Measurements from ENCODE around the gene C21orf91. TPM values are rescaled to one million over a fixed set of nuclear protein-coding genes. Genes with fewer than 3 reads are reported as not detected.

The C21orf91 gene
- total RNA-seq, 1 experiment from 2014 or later: 30.5 TPM

GRCh38 chr21:17785403-17785788, 33.8 kb downstream of the C21orf91 start (continued):
- no peak for TF ChIP-seq MXD4 (CRISPR knock-in tag; IDR thresholded peaks at IDR 0.05; ENCODE audit: borderline replicate concordance)
- TF ChIP-seq NR2C2 (CRISPR knock-in tag; IDR thresholded peaks at IDR 0.05): no peak

GRCh38 chr21:17784604-17785402, 34.4 kb downstream of the C21orf91 start:
- DNase-seq (ENCODE audit: low spot score) (no peak), ATAC-seq (no peak)
- Mint-ChIP-seq H3K36me3 (peaks cover 40% of the 10 kb centered on the region), H3K27ac (peak overlapping the region; percentile 61), H3K4me3 (no peak overlapping the region), H3K9me3 (peaks cover 25% of the 10 kb centered on the region), H3K27me3 (ENCODE audit: low read depth) (no peaks in the 10 kb centered on the region), H3K4me1 (peaks cover 25% of the 10 kb centered on the region)
- CTCF ChIA-PET: no interaction called here
- TF ChIP-seq TP53 (CRISPR knock-in tag; IDR thresholded peaks at IDR 0.05) (no peak), ZNF281 (CRISPR knock-in tag; IDR thresholded peaks at IDR 0.05) (no peak), FOXJ3 (CRISPR knock-in tag; IDR thresholded peaks at IDR 0.05; ENCODE audit: borderline replicate concordance) (no peak)
- POLR2A ChIA-PET: no interaction called here

- H3K4me1 Mint-ChIP-seq: peaks cover 25% of the 10 kb centered on the region
- H3K4me3 Mint-ChIP-seq: no peak overlapping the region
- TF ChIP-seq GABPB1 (CRISPR knock-in tag; IDR thresholded peaks at IDR 0.05) (no peak), ZNF512 (CRISPR knock-in tag; IDR thresholded peaks at IDR 0.05; ENCODE audit: borderline replicate concordance) (no peak), ZNF396 (CRISPR knock-in tag; IDR thresholded peaks at IDR 0.05; ENCODE audit: borderline replicate concordance) (no peak), ATF3 (CRISPR knock-in tag; conservative IDR thresholded peaks at IDR 0.05) (no peak), ZNF671 (CRISPR knock-in tag; IDR thresholded peaks at IDR 0.05) (no peak), RORB (CRISPR knock-in tag; IDR thresholded peaks at IDR 0.05) (no peak), ELF4 (CRISPR knock-in tag; IDR thresholded peaks at IDR 0.05; ENCODE audit: low read depth) (no peak), FOXK1 (CRISPR knock-in tag; IDR thresholded peaks at IDR 0.05) (no peak), GRHL2 (CRISPR knock-in tag; IDR thresholded peaks at IDR 0.05; ENCODE audit: insufficient replicate concordance, severe bottlenecking) (no peak), JAZF1 (CRISPR knock-in tag; IDR thresholded peaks at IDR 0.05) (no peak), ATF6 (CRISPR knock-in tag; IDR thresholded peaks at IDR 0.05) (no peak)
- no peak overlapping the region for H3K27ac Mint-ChIP-seq
- CTCF ChIA-PET: interaction anchor here (0.6 kb wide), 1 partner anchor 357 kb away, joined by 4 read pairs; no protein-coding TSS in a partner anchor
- peaks cover 40% of the 10 kb centered on the region for H3K36me3 Mint-ChIP-seq
- no peaks in the 10 kb centered on the region for H3K27me3 Mint-ChIP-seq (ENCODE audit: low read depth)
- ATAC-seq (no peak), DNase-seq (ENCODE audit: low spot score) (no peak)
- POLR2A ChIA-PET: no interaction called here
- peaks cover 25% of the 10 kb centered on the region for H3K9me3 Mint-ChIP-seq
These were observed 35.0 kb downstream of the C21orf91 start for GRCh38 chr21:17784180-17784598.
